Panc1 (cell line): ENCODE measurements around the gene MYH14. TPM values are rescaled to one million over a fixed set of nuclear protein-coding genes. Genes with fewer than 3 reads are reported as not detected.

Experiments
- ATAC-seq: fragments of 200-7000 bp; cut with Tn5 transposase; 2 replicates; pipeline ENCODE4 v1.9.1; 2020; ENCODE audit warnings: mild to moderate bottlenecking, moderate library complexity
- BruUV-seq: library from RNA; stranded (reverse); fragments of 400-500 nt; replicated peaks from 2 replicates; lab custom pipeline; 2021; lab: Mats Ljungman, UMichigan
- CTCF ChIA-PET: fragments of 300-600 bp; sonication (Branson Sonifier 250); formaldehyde crosslinking; loops from one replicate; lab custom pipeline; 2022; ENCODE audit warnings: antibody characterized with exemption; lab: Charles Lee
- POLR2A ChIA-PET: fragments of 300-600 bp; sonication (Branson Sonifier 250); formaldehyde crosslinking; loops from one replicate; lab custom pipeline; 2022; ENCODE audit warnings: antibody characterized with exemption; lab: Charles Lee
- DNase-seq: peaks from one replicate; pipeline ENCODE4 v3.0.0-alpha.2; 2010; ENCODE audit warnings: low read depth, low spot score
- H3K27ac ChIP-seq: 2 replicates; pipeline ENCODE4 v1.5.1; 2011; ENCODE audit warnings: mild to moderate bottlenecking, low read length, inconsistent platforms
- H3K27me3 ChIP-seq: fragments of 200-500 bp; sonication (Bioruptor generic); 2 replicates; pipeline ENCODE4 v1.6.0; 2014; ENCODE audit warnings: low read length, inconsistent platforms; ENCODE audit not compliant: control insufficient read depth, insufficient read depth
- H3K36me3 ChIP-seq: fragments of 200-500 bp; sonication (Bioruptor generic); 2 replicates; pipeline ENCODE4 v1.5.1; 2014; ENCODE audit warnings: inconsistent platforms, mild to moderate bottlenecking, low read length, moderate library complexity; ENCODE audit not compliant: control insufficient read depth, insufficient read depth
- H3K4me1 ChIP-seq: 2 replicates; pipeline ENCODE4 v1.5.1; 2011; ENCODE audit warnings: inconsistent platforms, mild to moderate bottlenecking, low read length, moderate library complexity; ENCODE audit not compliant: control insufficient read depth, insufficient read depth
- H3K4me3 ChIP-seq, 2 experiments: 2 replicates each; pipeline ENCODE4 v1.5.1; 2011 to 2012; ENCODE audit warnings: low read depth in 2 of 2, low read length in 2 of 2, mild to moderate bottlenecking in 2 of 2, inconsistent platforms in 1 of 2, moderate library complexity in 1 of 2
- H3K9me3 ChIP-seq: fragments of 200-500 bp; sonication (Bioruptor generic); 2 replicates; pipeline ENCODE4 v1.5.1; 2014; ENCODE audit warnings: low read depth, mild to moderate bottlenecking, inconsistent platforms, low read length, moderate library complexity; ENCODE audit not compliant: control insufficient read depth, insufficient read depth
- POLR2AphosphoS5 ChIP-seq: IDR thresholded peaks from 2 replicates; pipeline ENCODE4 v1.6.1; 2012; ENCODE audit warnings: mild to moderate bottlenecking, low read depth, low read length, moderate library complexity
- SIN3A ChIP-seq: IDR thresholded peaks from 2 replicates; pipeline ENCODE4 v1.6.1; 2012; ENCODE audit warnings: low read depth, mild to moderate bottlenecking, low read length, moderate library complexity, borderline replicate concordance; ENCODE audit not compliant: insufficient read depth
- TCF7L2 ChIP-seq: IDR thresholded peaks from 2 replicates; pipeline ENCODE4 v1.6.1; 2011; ENCODE audit warnings: mild to moderate bottlenecking, low read depth, low read length, inconsistent platforms
- in situ Hi-C: cut with HindIII; loops from 2 replicates; pipeline ENCODE4 v1.10.0; 2016; ENCODE audit warnings: low sequenced_read_pairs, low pct_unique_long_range_greater_than_20kb
- intact Hi-C: fragments of 100-400 bp; cut with micrococcal nuclease; formaldehyde crosslinking; loops from one replicate; pipeline ENCODE4 v1.10.0; 2022; ENCODE audit not compliant: unreplicated experiment
- total RNA-seq: library from RNA; stranded (reverse); gene quantifications from one replicate; pipeline ENCODE4 v1.2.1, GENCODE V29; 2021; ENCODE audit not compliant: unreplicated experiment
- TF ChIP-seq, protein P1 (sequence below), 2 experiments: IDR thresholded peaks; 2 replicates each; pipeline ENCODE4 v1.6.1; 2011 to 2012; ENCODE audit warnings: low read depth in 2 of 2, control low read depth in 1 of 2, low read length in 1 of 2, mild to moderate bottlenecking in 1 of 2, moderate library complexity in 1 of 2; ENCODE audit not compliant: insufficient read depth in 1 of 2
- TF ChIP-seq, protein P2 (sequence below): fragments of 450-650 bp; IDR thresholded peaks from 2 replicates; pipeline ENCODE4 v1.5.1; 2017; ENCODE audit warnings: mild to moderate bottlenecking

MYH14 gene
- total RNA-seq, 1 experiment from 2014 or later, result 23.8 TPM

DNA sequence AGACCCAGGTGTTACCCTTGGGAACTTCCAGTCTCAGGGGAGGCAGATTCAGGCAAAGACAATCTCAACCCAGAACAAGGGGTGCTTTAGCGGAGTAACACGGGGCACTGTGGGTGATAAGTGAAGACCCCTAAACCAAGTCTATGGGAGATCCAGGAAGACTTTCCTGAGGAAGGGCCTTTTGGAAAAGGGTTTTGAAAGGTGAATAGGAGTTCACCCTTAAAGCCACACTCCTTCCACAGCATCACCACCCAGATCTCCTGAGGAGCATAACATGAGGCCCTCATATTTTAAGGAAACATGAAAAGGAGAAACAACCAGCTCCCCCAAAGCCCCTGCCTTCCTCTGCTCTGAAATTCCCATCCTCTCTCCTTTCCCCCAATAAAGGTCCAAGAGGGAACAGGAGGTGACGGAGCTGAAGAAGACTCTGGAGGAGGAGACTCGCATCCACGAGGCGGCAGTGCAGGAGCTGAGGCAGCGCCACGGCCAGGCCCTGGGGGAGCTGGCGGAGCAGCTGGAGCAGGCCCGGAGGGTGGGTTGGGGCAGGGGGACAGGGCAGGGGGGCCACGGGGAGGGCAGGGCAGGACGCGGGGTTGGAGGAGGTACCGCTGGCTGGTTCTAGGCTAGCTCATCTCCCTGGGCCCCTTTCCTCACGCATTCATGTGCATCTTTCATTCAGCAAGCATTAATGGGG is 73.1 kb downstream of the MYH14 start:
- CTCF ChIA-PET, result no interaction called here
- POLR2A ChIA-PET, result no interaction called here
- Histone ChIP-seq H3K27ac (no peak overlapping the region), H3K27me3 (no peaks in the 10 kb centered on the region), H3K36me3 (no peaks in the 10 kb centered on the region), H3K9me3 (no peaks in the 10 kb centered on the region), H3K4me3 (no peak overlapping the region), H3K4me1 (no peaks in the 10 kb centered on the region)
- ATAC-seq (no peak), DNase-seq (no peak)
- no TSS peak for BruUV-seq
- in situ Hi-C loops, result no loop called here
- intact Hi-C loops, result no loop called here
- TF ChIP-seq TCF7L2 (no peak), POLR2AphosphoS5 (no peak), SIN3A (no peak)
- TF ChIP-seq, protein P1, sequence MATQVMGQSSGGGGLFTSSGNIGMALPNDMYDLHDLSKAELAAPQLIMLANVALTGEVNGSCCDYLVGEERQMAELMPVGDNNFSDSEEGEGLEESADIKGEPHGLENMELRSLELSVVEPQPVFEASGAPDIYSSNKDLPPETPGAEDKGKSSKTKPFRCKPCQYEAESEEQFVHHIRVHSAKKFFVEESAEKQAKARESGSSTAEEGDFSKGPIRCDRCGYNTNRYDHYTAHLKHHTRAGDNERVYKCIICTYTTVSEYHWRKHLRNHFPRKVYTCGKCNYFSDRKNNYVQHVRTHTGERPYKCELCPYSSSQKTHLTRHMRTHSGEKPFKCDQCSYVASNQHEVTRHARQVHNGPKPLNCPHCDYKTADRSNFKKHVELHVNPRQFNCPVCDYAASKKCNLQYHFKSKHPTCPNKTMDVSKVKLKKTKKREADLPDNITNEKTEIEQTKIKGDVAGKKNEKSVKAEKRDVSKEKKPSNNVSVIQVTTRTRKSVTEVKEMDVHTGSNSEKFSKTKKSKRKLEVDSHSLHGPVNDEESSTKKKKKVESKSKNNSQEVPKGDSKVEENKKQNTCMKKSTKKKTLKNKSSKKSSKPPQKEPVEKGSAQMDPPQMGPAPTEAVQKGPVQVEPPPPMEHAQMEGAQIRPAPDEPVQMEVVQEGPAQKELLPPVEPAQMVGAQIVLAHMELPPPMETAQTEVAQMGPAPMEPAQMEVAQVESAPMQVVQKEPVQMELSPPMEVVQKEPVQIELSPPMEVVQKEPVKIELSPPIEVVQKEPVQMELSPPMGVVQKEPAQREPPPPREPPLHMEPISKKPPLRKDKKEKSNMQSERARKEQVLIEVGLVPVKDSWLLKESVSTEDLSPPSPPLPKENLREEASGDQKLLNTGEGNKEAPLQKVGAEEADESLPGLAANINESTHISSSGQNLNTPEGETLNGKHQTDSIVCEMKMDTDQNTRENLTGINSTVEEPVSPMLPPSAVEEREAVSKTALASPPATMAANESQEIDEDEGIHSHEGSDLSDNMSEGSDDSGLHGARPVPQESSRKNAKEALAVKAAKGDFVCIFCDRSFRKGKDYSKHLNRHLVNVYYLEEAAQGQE (IDR thresholded peaks at IDR 0.05; ENCODE audit: insufficient read depth in 1 of 2, low read depth in 2 of 2, low read length in 1 of 2), result no peak
- TF ChIP-seq, protein P2, sequence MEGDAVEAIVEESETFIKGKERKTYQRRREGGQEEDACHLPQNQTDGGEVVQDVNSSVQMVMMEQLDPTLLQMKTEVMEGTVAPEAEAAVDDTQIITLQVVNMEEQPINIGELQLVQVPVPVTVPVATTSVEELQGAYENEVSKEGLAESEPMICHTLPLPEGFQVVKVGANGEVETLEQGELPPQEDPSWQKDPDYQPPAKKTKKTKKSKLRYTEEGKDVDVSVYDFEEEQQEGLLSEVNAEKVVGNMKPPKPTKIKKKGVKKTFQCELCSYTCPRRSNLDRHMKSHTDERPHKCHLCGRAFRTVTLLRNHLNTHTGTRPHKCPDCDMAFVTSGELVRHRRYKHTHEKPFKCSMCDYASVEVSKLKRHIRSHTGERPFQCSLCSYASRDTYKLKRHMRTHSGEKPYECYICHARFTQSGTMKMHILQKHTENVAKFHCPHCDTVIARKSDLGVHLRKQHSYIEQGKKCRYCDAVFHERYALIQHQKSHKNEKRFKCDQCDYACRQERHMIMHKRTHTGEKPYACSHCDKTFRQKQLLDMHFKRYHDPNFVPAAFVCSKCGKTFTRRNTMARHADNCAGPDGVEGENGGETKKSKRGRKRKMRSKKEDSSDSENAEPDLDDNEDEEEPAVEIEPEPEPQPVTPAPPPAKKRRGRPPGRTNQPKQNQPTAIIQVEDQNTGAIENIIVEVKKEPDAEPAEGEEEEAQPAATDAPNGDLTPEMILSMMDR, result no peak

DNA sequence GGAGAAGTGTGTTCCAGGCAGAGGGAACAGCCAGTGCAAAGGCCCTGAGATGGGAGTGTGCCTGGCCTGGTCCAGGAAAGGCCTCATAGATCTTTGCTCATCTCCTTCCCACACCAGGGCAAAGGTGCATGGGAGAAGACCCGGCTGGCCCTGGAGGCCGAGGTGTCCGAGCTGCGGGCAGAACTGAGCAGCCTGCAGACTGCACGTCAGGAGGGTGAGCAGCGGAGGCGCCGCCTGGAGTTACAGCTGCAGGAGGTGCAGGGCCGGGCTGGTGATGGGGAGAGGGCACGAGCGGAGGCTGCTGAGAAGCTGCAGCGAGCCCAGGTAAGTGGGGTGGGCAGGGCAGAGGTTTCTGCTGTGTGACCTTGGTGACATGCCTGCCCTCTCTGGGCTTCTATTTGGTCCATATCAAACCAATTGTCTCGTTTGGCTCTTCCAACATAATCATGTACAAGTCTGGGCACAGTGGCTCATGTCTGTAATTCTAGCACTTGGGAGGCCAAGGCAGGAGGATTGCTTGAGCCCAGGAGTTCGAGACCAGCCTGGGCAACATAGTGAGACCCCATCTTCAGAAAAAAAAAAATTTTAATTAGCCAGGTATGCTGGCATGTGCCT is 74.7 kb downstream of the MYH14 start:
- ChIA-PET CTCF (no interaction called here), POLR2A (no interaction called here)
- intact Hi-C loops, result no loop called here
- in situ Hi-C loops, result no loop called here
- DNase-seq, result no peak
- Histone ChIP-seq H3K27me3 (no peaks in the 10 kb centered on the region), H3K27ac (no peak overlapping the region), H3K36me3 (no peaks in the 10 kb centered on the region), H3K9me3 (no peaks in the 10 kb centered on the region), H3K4me3 (no peak overlapping the region), H3K4me1 (no peaks in the 10 kb centered on the region)
- TF ChIP-seq SIN3A (no peak), TCF7L2 (no peak), POLR2AphosphoS5 (no peak)
- TF ChIP-seq, protein P1 (IDR thresholded peaks at IDR 0.05; ENCODE audit: insufficient read depth in 1 of 2, low read depth in 2 of 2, low read length in 1 of 2), result no peak
- TF ChIP-seq, protein P2, result no peak
- BruUV-seq, result no TSS peak
- ATAC-seq, result no peak
